Stimulated activated naive B cell treated with anti-CD40 and anti-IgM and Interleukin-4, amounts not matched to agents 10 μg/mL and 1 μg/mL and 100 μg/mL, for 72 hours (primary cell): ENCODE data around the gene KIAA1614.
A peak's percentile ranks its signal among the peaks of the same experiment; 100 is the strongest.

Experiments
- ATAC-seq, 2 donors: fragments of 150-1000 bp; cut with Tn5 transposase; replicated peaks; 2 replicates each; pipeline ENCODE4 v1.10.0; 2021; ENCODE audit warnings: moderate library complexity in 1 of 2
- DNase-seq: peaks from one replicate; pipeline ENCODE4 v3.0.0; 2021
- H3K27ac Mint-ChIP-seq: one replicate; pipeline ENCODE4 v1.8.0; 2022; ENCODE audit warnings: mild to moderate bottlenecking, mixed read lengths
- H3K27me3 Mint-ChIP-seq, 2 donors: one replicate each; pipeline ENCODE4 v1.8.0; 2022; ENCODE audit warnings: mixed read lengths in 2 of 2
- H3K36me3 Mint-ChIP-seq, 2 donors: one replicate each; pipeline ENCODE4 v1.8.0; 2022; ENCODE audit warnings: mixed read lengths in 2 of 2, mild to moderate bottlenecking in 1 of 2
- H3K4me1 Mint-ChIP-seq, 2 donors: one replicate each; pipeline ENCODE4 v1.8.0; 2022; ENCODE audit warnings: mixed read lengths in 2 of 2, mild to moderate bottlenecking in 1 of 2
- H3K4me3 Mint-ChIP-seq, 2 donors: one replicate each; pipeline ENCODE4 v1.8.0; 2022; ENCODE audit warnings: mild to moderate bottlenecking in 2 of 2, mixed read lengths in 2 of 2, moderate library complexity in 1 of 2
- H3K9me3 Mint-ChIP-seq, 2 donors: one replicate each; pipeline ENCODE4 v1.8.0; 2022; ENCODE audit warnings: mixed read lengths in 2 of 2, mild to moderate bottlenecking in 1 of 2

KIAA1614 gene

GRCh38 chr1:180924939-180925338 is 12.2 kb downstream of the KIAA1614 start:
- H3K36me3 Mint-ChIP-seq = peaks cover 0 to 3% of the 10 kb centered on the region in 2 donors
- DNase-seq (no peak), ATAC-seq (peak in 1 of 2 donors; percentile 21)
- H3K9me3 Mint-ChIP-seq = no peaks in the 10 kb centered on the region
- H3K27ac Mint-ChIP-seq = no peak overlapping the region
- H3K27me3 Mint-ChIP-seq = peaks cover 9 to 21% of the 10 kb centered on the region in 2 donors
- peaks cover 20 to 58% of the 10 kb centered on the region in 2 donors for H3K4me1 Mint-ChIP-seq
- H3K4me3 Mint-ChIP-seq = no peak overlapping the region

GRCh38 chr1:180925471-180926051 is 12.9 kb downstream of the KIAA1614 start:
- Mint-ChIP-seq H3K27ac (no peak overlapping the region), H3K27me3 (peaks cover 9 to 21% of the 10 kb centered on the region in 2 donors), H3K9me3 (no peaks in the 10 kb centered on the region), H3K36me3 (peaks cover 0 to 3% of the 10 kb centered on the region in 2 donors), H3K4me1 (peaks cover 20 to 58% of the 10 kb centered on the region in 2 donors), H3K4me3 (no peak overlapping the region)
- DNase-seq (no peak), ATAC-seq (no peak)

- Mint-ChIP-seq H3K27me3 (peaks cover 9 to 21% of the 10 kb centered on the region in 2 donors), H3K4me3 (no peak overlapping the region), H3K36me3 (peaks cover 0 to 3% of the 10 kb centered on the region in 2 donors), H3K9me3 (no peaks in the 10 kb centered on the region), H3K27ac (peak overlapping the region; percentile 56), H3K4me1 (peaks cover 22 to 62% of the 10 kb centered on the region in 2 donors)
- ATAC-seq = peak; percentile 79 to 81
- no peak for DNase-seq
These were observed 13.7 kb downstream of the KIAA1614 start for GRCh38 chr1:180926164-180926981.

GRCh38 chr1:180927348-180927747 is 14.7 kb downstream of the KIAA1614 start:
- H3K9me3 Mint-ChIP-seq = no peaks in the 10 kb centered on the region
- no peak overlapping the region for H3K27ac Mint-ChIP-seq
- H3K4me1 Mint-ChIP-seq = peaks cover 22 to 56% of the 10 kb centered on the region in 2 donors
- H3K27me3 Mint-ChIP-seq = peaks cover 9 to 21% of the 10 kb centered on the region in 2 donors
- peaks cover 0 to 3% of the 10 kb centered on the region in 2 donors for H3K36me3 Mint-ChIP-seq
- DNase-seq (no peak), ATAC-seq (no peak)
- H3K4me3 Mint-ChIP-seq = no peak overlapping the region

GRCh38 chr1:180927841-180928240 is 15.1 kb downstream of the KIAA1614 start:
- no peak for DNase-seq
- H3K9me3 Mint-ChIP-seq = no peaks in the 10 kb centered on the region
- peaks cover 9 to 21% of the 10 kb centered on the region in 2 donors for H3K27me3 Mint-ChIP-seq
- H3K27ac Mint-ChIP-seq = no peak overlapping the region
- ATAC-seq = no peak
- H3K36me3 Mint-ChIP-seq = peaks cover 0 to 3% of the 10 kb centered on the region in 2 donors
- H3K4me1 Mint-ChIP-seq = peaks cover 22 to 58% of the 10 kb centered on the region in 2 donors
- no peak overlapping the region for H3K4me3 Mint-ChIP-seq

- Mint-ChIP-seq H3K4me1 (peaks cover 24 to 60% of the 10 kb centered on the region in 2 donors), H3K27ac (no peak overlapping the region), H3K36me3 (peaks cover 4 to 6% of the 10 kb centered on the region in 2 donors), H3K27me3 (peaks cover 5 to 16% of the 10 kb centered on the region in 2 donors), H3K4me3 (no peak overlapping the region), H3K9me3 (no peaks in the 10 kb centered on the region)
- DNase-seq (no peak), ATAC-seq (no peak)
These were observed 15.9 kb downstream of the KIAA1614 start for GRCh38 chr1:180928331-180929230.

- Mint-ChIP-seq H3K36me3 (peaks cover 4 to 6% of the 10 kb centered on the region in 2 donors), H3K4me3 (no peak overlapping the region), H3K4me1 (peaks cover 25 to 64% of the 10 kb centered on the region in 2 donors), H3K27ac (no peak overlapping the region), H3K9me3 (no peaks in the 10 kb centered on the region), H3K27me3 (peaks cover 4 to 11% of the 10 kb centered on the region in 2 donors)
- ATAC-seq (no peak), DNase-seq (no peak)
These were observed 16.7 kb downstream of the KIAA1614 start for GRCh38 chr1:180929389-180929788.

GRCh38 chr1:180930687-180931086 is 18.0 kb downstream of the KIAA1614 start:
- H3K4me1 Mint-ChIP-seq = peaks cover 32 to 70% of the 10 kb centered on the region in 2 donors
- H3K27ac Mint-ChIP-seq = no peak overlapping the region
- peaks cover 4 to 6% of the 10 kb centered on the region in 2 donors for H3K27me3 Mint-ChIP-seq
- no peak overlapping the region for H3K4me3 Mint-ChIP-seq
- ATAC-seq (no peak), DNase-seq (no peak)
- H3K36me3 Mint-ChIP-seq = peaks cover 4 to 10% of the 10 kb centered on the region in 2 donors
- H3K9me3 Mint-ChIP-seq = no peaks in the 10 kb centered on the region

GRCh38 chr1:180931529-180931928 is 18.8 kb downstream of the KIAA1614 start:
- H3K27me3 Mint-ChIP-seq = peaks cover 4 to 6% of the 10 kb centered on the region in 2 donors
- peaks cover 4 to 10% of the 10 kb centered on the region in 2 donors for H3K36me3 Mint-ChIP-seq
- H3K4me1 Mint-ChIP-seq = peaks cover 33 to 74% of the 10 kb centered on the region in 2 donors
- no peaks in the 10 kb centered on the region for H3K9me3 Mint-ChIP-seq
- no peak overlapping the region for H3K27ac Mint-ChIP-seq
- no peak overlapping the region for H3K4me3 Mint-ChIP-seq
- ATAC-seq (no peak), DNase-seq (no peak)

GRCh38 chr1:180932378-180932777 is 19.7 kb downstream of the KIAA1614 start:
- ATAC-seq (no peak), DNase-seq (no peak)
- no peaks in the 10 kb centered on the region for H3K9me3 Mint-ChIP-seq
- H3K27ac Mint-ChIP-seq = no peak overlapping the region
- peaks cover 2 to 6% of the 10 kb centered on the region in 2 donors for H3K27me3 Mint-ChIP-seq
- H3K4me3 Mint-ChIP-seq = no peak overlapping the region
- peaks cover 32 to 70% of the 10 kb centered on the region in 2 donors for H3K4me1 Mint-ChIP-seq
- H3K36me3 Mint-ChIP-seq = peaks cover 4 to 10% of the 10 kb centered on the region in 2 donors

GRCh38 chr1:180933141-180933540 is 20.4 kb downstream of the KIAA1614 start:
- H3K36me3 Mint-ChIP-seq = peaks cover 4 to 10% of the 10 kb centered on the region in 2 donors
- DNase-seq = no peak
- no peak for ATAC-seq
- no peak overlapping the region for H3K4me3 Mint-ChIP-seq
- H3K27ac Mint-ChIP-seq = no peak overlapping the region
- peaks cover 38 to 72% of the 10 kb centered on the region in 2 donors for H3K4me1 Mint-ChIP-seq
- H3K9me3 Mint-ChIP-seq = no peaks in the 10 kb centered on the region
- peaks cover 0 to 6% of the 10 kb centered on the region in 2 donors for H3K27me3 Mint-ChIP-seq

- H3K36me3 Mint-ChIP-seq = peaks cover 4 to 7% of the 10 kb centered on the region in 2 donors
- peak overlapping the region; percentile 0 for H3K27ac Mint-ChIP-seq
- no peaks in the 10 kb centered on the region for H3K27me3 Mint-ChIP-seq
- DNase-seq (peak; percentile 24), ATAC-seq (peak; percentile 74 to 76)
- peak overlapping the region; percentile 10 to 16 for H3K4me3 Mint-ChIP-seq
- H3K4me1 Mint-ChIP-seq = peaks cover 34 to 69% of the 10 kb centered on the region in 2 donors
- no peaks in the 10 kb centered on the region for H3K9me3 Mint-ChIP-seq
These were observed 21.9 kb downstream of the KIAA1614 start for GRCh38 chr1:180934563-180934962.

- H3K4me3 Mint-ChIP-seq = peak overlapping the region; percentile 16 to 54
- DNase-seq = peak; percentile 34
- peaks cover 37 to 72% of the 10 kb centered on the region in 2 donors for H3K4me1 Mint-ChIP-seq
- no peaks in the 10 kb centered on the region for H3K27me3 Mint-ChIP-seq
- H3K27ac Mint-ChIP-seq = no peak overlapping the region
- H3K36me3 Mint-ChIP-seq = peaks cover 4 to 7% of the 10 kb centered on the region in 2 donors
- H3K9me3 Mint-ChIP-seq = no peaks in the 10 kb centered on the region
- peak; percentile 66 to 67 for ATAC-seq
These were observed 22.8 kb downstream of the KIAA1614 start for GRCh38 chr1:180935326-180936109.
